HG03139 (cell line): ENCODE data around the gene KIFC3.
"Not testable (repeated sequence)": the region's sequence is repeated elsewhere in the genome, so short reads cannot be mapped to it uniquely, and the experiment has no call there.

Experiments
- ATAC-seq: cut with Tn5 transposase; IDR thresholded peaks from one replicate; pipeline ENCODE4 v1.9.1; 2021; ENCODE audit not compliant: unreplicated experiment

KIFC3 gene

DNA sequence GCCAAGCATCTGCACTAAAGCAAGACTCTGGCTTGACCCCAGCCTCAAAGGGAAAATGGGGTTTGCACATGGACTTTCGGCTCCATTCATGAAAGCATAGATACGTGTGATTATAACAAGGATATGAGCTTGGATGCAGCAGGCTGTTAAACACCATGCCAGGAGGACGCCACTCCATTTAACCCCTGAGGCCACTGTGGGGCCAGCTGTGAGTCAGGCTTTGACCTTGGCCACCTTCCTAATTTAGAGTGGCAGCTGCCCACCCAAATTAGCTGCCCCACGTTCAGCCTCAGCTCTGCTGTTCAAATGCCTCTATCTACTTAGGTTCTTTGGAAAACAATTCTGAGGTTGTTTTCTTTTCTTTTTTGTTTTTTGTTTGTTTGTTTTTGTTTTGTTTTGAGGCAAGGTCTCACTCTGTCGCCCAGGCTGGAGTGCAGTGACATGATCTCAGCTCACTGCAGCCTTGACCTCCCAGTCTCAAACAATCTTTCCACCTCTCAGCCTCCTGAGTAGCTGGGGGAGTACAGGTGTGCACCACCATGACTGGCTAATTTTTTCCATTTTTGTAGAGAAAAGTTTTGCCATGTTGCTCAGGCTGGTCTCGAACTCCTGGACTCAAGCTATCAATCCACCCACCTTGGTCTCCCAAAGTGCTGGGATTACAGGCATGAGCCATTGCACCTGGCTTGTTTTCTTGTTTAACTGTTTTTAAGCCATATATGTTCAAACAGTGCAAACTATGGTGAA, 23.2 kb upstream of the KIFC3 start:
- no peak for ATAC-seq

- no peak for ATAC-seq
Measured at GRCh38 chr16:57824888-57825287, 22.6 kb upstream of the KIFC3 start.

DNA sequence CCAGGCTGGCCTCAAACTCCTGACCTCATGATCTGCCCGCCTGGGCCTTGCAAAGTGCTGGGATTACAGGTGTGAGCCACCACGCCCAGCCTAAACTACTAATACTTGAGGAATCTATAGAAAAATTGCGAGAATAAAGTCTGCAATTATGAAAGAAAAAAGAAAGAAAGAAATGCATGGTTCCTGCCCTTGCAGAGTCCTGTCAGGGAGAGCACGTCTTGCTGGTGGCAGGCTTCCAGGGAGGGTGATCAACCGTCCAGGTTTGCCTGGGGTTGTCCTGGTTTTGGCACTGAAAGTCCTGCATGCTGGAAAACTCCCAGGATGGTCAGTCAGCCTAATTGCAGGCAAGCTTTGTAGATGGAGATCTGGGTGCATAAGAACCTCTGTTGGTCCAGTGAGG, 21.5 kb upstream of the KIFC3 start:
- ATAC-seq, result no peak

- no peak for ATAC-seq
Measured at GRCh38 chr16:57822856-57823255, 20.6 kb upstream of the KIFC3 start.

GRCh38 chr16:57822018-57822553, 19.8 kb upstream of the KIFC3 start:
- no peak for ATAC-seq

DNA sequence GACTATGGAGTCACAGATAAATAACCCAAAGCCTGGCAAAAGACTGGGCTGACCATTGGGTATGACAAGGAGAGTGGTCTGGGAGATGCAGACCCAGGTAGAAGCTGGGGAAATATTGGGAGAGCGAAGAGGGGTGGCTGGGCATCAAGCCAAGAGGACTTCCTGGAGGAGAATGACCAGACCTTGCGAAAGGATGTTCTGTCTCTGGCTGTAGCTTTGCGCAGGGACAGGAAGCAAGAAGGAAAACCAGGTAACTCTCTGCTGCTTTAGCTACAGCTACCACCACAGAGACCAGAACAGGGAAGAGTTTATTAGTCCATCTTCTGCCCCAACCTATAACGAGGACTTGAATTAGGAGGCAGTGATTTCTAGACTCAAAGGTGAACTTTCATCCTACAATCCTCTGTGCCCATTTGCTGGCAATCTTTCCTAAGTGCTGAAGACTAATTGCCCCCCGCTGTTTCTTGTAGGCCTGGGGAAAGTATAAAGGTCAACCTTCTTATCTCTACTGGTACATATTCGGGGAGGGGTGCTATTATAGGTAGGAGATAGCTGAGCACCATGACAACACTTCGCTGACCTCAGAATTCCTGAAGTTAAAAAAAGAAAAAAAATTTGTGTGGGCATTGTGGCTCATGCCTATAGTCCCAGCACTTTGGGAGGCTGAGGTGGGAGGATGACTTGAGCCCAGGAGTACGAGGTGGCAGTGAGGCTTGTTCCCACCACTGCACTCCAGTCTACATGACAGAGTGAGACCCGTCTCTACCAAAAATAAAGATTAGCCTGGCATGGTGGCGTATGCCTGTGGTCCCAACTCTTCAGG, 19.1 kb upstream of the KIFC3 start:
- ATAC-seq, result no peak

DNA sequence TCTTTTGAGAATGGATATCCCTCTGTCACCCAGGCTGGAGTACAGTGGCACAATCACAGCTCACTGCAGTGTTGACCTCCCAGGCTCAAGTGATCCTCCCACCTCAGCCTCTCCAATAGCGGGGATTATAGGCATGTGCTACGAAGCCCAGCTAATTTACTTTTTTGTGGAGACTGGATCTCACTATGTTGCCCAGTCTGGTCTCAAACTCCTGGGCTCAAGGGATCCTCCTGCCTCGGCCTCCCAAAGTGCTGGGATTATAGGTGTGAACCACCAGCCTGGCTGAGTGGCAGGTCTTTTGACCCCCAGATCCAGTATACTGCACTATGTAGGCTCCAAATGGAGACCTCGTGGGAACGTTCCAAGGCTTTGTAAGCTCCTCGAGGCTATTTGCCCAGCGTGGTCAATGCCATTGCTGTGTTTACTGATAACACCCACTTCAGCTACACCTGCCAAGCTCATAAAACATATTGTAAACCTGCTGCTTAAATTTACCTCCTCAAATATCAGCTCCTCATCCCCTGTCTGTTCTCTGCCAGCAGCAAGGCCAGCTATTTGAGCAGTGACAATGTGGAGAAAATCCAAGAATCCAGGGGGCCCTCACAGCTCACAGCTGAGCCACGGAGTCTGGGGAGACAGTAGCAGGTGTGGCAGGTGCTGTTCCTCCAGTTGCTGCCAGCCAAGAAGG, 16.2 kb upstream of the KIFC3 start:
- ATAC-seq, result no peak

DNA sequence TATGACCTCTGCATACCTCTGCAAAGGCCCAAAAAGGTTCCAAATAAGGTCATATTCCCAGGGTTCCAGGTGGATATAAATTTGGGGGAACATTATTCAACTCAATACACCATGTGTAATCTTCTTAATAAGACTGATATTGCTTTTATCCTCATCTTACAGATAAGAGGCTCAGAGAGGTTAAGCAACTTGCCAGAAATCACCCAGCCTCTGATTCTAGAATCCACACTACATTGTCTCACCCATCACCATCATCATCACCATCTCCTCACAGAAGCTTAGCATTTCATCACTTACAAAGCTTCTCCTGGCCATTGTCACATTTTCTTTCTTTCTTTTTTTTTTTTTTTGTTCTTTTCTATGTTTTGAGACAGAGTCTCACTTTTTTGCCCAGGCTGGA, 15.4 kb upstream of the KIFC3 start:
- ATAC-seq, result no peak

GRCh38 chr16:57815987-57816745, 13.9 kb upstream of the KIFC3 start:
- ATAC-seq, result no peak

DNA sequence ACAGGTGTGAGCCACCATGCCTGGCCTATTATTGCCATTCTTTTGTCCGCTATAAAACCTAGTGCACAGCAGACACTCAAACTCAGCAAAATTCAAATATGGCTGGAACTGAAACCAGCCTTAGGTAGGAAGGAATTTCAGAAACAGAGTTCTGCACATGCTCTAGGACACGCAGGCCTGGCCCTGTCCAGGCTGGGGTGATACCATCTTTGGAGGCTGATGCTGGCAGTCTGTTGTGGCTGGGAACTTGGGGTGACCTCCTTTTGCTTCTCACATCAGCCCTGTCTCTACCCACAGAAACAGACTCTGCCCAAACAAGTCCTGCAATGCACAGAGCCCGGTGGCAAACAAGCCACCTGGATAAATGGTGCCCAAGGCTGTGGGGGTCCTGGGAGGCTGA, 12.6 kb upstream of the KIFC3 start:
- no peak for ATAC-seq

DNA sequence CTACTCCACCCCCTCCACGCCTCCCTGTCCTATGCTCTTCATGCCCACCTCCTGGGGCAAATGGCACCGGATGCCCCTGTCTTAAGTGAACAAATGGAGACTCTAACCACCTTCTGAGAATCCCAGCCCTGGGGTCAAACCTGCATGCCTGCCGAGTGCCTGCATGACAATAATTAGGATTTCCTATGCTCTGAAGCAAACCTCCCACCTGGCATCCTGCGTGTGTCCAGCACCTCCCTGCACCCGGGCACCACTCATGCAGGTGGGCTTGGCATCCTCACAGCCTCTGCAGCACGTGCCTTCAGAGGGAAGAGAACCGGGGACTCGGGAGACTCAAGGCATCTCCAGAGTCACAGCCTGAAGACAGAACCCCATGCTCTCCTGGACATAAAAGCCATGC, 11.2 kb upstream of the KIFC3 start:
- ATAC-seq, result no peak

- ATAC-seq, result not testable (repeated sequence)
Measured at GRCh38 chr16:57811340-57811739, 9.0 kb upstream of the KIFC3 start.

DNA sequence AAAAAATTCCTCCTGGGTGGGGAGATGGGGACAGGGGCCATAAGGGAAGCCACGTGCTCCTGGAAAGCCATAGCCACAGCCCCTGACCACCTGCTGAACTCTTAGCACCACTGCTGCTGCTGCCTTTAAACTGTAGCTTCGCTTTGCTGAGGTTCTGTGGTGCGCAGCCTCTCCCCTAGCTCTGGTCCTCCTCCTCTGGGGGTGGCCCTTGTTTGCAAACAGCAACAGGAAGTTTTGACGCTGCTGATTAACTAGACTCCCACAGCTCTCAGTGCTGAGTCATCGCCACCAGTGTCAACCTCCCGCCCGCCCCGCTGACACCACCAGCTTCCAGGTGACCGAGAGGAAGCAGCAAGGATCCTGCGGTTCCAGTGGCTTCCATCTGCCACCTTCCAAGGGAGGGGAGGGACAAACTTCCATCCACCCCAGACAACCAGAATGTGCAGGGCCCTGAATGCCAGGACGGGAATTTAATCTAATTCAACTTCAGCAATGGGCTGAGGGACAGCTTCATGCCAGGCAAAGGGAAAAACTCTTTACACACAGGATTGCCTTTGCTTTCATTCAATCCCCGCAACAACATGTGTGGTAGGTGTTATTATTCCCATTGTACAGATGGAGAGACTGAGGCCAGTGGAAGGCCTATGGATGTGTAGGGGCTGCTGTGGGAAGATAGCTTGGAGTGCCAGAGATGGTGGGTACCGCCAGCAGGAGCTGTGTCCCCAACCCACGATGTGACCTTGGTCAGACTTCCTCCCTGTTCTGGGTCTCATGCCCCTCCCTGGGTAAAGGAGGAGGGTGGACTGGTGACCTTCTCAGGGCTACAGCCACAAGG, 8.1 kb upstream of the KIFC3 start:
- peak; percentile 99 for ATAC-seq

- ATAC-seq, result peak; percentile 13
Measured at GRCh38 chr16:57809276-57810196, 7.2 kb upstream of the KIFC3 start.

DNA sequence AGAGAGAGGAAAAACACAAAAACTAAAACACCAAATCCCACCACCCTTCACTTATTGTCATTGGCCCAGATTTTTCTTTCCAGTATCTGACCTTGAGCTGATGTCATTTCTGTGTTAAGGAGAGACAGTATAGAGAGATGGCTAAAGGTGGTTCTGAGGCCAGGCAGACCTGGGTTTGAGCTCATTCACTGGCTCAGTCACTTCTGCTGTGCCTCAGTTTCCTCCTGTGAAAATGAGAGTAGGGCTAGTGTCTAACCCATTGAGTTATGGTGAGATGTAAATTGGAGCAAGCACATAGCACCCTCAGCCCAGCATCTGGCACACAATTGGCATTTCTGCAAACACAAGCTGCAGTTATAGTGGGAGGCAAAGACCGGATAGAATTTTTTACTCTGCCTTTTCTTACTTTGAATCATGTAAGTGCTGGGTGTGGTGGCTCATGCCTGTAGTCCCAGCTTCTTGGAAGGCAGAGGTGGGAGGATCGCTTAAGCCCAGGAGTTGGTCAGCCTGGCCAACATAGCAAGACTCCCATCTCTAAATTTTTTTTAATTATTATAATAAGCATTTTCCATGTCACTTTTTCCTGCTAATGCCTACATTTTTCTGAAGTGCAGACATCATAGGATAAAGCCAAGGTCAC, 6.4 kb upstream of the KIFC3 start:
- no peak for ATAC-seq

GRCh38 chr16:57807968-57808528, 5.8 kb upstream of the KIFC3 start:
- no peak for ATAC-seq

DNA sequence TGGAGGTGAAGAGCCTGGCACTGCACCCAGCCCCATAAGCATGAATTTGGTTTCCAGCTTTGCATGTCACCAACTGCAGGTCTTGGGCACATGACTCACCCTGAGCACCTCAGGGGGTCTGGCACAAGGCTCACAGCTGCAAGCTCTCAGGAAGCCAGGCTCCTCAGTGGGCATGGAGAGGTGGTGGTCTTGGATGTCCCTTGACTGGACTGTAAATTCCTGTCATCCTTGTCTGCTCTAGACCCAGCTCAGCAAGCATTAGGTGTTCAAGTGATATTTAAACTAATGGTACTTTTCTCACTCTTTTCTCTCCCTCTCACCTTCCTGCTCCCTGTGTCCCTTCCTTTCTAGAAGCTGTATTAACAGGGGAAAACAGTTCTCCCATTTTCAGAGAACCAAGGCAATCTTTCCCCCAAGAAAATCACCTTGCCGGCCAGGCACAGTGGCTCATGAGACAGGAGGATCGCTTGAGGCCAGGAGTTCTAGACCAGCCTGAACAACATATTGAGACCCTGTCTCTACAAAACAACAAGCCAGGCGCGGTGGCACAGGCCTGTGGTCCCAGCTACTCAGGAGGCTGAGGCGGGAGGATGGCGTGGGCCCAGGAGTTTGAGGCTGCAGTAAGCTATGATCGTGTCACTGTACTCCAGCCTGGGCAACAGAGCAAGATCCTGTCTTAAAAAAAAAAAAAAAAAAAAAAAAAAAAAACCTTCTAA, 5.1 kb upstream of the KIFC3 start:
- ATAC-seq, result no peak
